HG02870 (cell line): Measurements from ENCODE around the gene GALM.
"Not testable (repeated sequence)": the region's sequence is repeated elsewhere in the genome, so short reads cannot be mapped to it uniquely, and the experiment has no call there.

ENCODE experiments used
- ATAC-seq: cut with Tn5 transposase; IDR thresholded peaks from one replicate; pipeline ENCODE4 v1.9.1; 2021; ENCODE audit warnings: mild to moderate bottlenecking, moderate library complexity; ENCODE audit not compliant: unreplicated experiment

The GALM gene

DNA sequence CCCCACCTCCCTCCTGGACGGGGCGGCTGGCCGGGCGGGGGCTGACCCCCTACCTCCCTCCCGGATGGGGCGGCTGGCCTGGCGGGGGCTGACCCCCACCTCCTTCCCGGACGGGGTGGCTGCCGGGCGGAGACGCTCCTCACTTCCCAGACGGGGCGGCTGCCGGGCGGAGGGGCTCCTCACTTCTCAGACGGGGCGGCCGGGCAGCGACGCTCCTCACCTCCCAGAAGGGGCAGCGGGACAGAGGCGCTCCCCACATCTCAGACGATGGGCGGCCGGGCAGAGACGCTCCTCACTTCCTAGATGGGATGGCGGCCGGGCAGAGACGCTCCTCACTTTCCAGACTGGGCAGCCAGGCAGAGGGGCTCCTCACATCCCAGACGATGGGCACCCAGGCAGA, 90.0 kb downstream of the GALM start:
- not testable (repeated sequence) for ATAC-seq

DNA sequence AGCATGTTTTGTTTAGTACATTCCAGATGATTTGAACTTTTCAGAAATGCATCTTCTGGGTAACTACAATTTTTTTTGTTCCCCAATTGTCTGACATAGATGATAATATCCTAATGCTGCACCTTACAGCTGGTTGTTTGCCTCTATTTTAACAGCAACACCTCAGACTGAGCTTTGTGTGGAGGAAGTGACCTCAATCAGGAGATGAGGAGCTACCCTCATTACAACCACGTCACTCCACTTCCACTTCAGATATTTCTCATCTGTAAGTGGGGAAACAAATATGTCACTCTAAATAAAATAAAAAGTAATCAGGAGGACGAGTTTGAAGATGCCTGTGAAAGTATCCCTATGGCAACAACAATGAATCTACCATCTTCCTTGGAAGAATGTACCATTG, 97.3 kb downstream of the GALM start:
- no peak for ATAC-seq

DNA sequence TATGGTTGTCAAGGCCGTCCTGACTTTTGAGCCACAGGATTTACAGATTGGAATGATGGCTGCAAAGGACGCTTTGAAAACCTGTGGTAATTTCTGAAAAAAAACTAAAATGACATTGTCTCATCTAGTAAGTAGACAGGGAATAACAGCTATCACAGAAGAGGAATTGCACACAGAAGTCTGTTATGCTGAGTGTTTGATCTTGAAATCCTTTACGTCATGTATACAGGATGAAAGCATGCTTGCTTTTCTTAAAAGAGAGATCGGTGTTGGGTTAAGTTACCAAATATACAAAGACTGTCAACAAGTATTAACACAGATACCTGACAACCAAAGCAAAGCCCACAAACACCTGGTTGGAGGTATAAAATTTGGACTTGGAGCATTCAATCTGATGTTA, 97.8 kb downstream of the GALM start:
- ATAC-seq = no peak

DNA sequence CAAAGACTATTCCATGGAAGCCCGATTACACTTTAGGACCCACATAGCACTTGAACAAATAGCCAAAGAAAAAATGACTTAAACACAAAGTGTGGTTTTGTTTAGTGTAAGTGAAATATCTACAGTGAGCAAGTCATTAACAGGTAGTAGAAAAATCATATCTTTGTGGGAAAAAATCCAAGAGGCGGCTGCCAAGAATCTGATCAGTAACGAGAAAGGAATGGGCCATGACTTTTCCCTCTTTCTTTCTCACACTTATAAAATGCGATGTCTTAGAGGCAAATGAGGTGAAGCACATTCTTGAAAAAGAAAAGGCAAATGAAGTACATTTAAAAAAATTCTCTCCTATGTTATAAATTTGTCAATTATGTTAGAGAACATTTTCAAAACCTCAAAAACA, 99.2 kb downstream of the GALM start:
- no peak for ATAC-seq

DNA sequence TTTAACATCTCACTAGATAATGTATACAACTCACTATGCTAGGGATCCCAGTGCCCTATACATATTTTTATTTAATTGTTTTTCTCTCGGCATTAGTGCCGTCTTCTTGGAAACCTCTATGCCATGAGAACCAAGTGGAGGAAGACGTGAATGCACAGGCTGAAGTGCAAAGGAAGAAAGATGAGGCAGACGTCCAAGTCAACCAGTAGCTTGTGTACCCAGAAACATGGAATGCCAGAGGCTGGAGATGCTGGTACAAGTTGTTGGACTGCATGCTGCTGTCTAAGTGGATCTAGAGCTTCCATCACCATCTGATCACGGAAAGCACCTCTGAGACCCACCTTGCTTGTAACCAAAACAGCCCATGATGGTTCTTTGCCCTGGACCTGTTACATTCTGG, 99.6 kb downstream of the GALM start:
- no peak for ATAC-seq

DNA sequence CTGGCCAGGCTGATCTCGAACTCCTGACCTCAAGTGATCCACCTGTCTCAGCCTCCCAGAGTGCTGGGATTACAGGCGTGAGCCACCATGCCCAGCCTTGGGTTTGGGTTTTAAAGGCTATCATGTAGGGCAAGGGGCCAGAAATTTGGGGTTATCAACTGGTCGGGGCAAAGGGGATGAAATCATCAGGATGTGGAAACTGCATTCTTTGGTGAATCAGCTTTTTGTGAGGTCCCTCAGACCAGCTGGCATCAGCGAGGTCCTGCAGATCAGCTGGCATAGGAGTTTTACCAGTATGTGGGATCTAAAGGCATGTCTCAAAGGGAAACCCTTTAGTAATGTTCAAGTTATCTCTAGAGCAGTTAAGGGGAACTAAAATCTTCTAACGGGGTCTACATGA, 105.7 kb downstream of the GALM start:
- ATAC-seq = no peak

DNA sequence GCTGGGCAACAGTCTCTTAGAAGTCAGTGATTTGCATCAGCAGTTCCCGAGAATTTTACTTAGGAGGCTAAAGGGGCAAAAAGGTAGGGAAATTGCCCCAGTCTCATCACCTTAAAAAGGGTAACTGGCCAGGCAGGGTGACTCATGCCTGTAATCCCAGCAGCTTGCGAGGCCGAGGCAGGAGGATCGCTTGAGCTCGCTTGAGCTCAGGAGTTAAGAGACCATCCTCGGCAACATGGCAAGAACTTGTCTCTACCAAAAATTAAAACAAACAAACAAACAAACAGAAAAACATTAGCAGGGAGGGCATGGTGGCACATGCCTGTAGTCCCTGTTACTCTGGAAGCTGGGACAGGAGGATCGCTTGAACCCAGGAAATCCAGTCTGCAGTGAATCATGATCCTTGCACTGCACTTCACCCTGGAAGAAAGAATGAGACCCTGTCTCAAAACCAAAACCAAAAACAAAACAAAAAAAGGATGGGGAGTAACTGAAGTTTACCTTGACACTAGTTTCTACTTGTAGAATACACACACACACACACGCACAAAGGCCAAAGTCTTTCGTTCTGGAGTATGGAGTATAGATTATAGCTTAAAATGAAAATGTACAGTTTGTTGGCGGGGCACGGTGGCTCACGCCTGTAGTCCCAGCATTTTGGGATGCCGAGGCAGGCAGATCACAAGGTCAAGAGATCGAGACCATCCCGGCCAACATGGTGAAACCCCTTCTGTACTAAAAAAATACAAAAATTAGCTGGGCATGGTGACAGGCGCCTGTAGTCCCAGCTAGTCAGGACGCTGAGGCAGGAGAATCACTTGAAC, 109.4 kb downstream of the GALM start:
- no peak for ATAC-seq

DNA sequence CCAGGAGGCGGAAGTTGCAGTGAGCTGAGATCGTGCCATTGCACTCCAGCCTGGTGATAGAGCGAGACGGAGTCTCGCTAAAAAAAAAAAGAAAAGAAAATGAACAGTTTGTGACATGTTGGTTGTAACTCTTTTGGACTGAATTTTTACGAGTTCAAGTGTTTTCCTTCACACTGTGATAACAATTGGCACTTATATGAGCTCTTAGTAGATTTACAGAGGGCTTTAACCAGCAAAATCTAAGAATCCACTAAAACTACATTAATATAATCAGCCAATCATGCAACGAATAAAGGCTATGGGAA, 110.0 kb downstream of the GALM start:
- ATAC-seq = no peak

DNA sequence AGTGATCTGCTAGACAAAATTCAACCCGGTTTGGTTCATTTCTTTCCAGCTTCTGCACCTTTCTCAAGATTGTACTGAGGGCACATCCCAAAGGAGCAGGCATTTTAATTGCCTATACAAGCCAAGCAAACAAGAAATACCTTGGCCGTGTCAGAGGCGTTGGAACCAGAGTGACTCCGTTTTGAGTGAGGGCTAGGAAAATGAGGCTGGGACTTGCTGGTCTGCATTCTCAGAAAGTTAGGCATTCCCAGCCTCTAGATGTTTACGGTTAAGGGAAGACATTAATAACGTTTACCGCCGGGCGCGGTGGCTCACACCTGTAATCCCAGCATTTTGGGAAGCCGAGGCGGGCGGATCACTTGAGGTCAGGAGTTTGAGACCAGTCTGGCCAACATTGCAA, 110.6 kb downstream of the GALM start:
- no peak for ATAC-seq

DNA sequence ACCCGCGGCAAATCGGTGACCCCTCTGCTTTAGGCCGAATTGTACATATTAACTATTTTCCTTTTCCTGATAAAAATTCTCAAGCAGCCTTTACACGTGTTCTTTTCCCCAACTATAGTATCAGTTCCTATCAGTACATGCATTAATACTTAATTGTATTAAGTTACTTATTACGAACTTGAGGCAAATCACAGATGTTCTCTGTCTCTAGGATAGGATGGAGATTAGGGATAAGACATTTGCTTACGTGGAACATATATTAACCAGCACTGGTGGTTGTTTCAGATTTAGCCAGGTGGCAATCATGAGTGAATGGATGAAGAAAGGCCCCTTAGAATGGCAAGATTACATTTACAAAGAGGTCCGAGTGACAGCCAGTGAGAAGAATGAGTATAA, 112.8 kb downstream of the GALM start:
- ATAC-seq = no peak

DNA sequence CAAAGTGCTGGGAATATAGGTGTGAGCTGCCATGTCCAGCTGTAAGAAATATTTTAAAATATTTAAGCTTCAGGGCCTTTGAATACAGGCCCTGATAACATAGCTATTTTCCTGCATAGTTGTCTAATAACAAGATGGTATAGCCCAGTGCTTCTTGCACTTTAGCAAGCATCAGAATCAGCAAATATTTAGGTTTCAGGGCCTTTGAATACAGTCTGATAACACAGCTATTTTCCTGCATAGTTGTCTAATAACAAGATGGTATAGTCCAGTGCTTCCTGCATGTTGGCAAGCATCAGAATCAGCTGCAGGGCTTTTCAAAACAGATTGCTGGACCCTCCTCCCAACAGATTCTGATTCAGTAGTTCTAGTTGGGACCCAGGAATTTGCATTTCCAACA, 117.7 kb downstream of the GALM start:
- no peak for ATAC-seq
